HepG2 (cell line): Measurements from ENCODE around the gene SPINK8. TPM values are rescaled to one million over a fixed set of nuclear protein-coding genes. Genes with fewer than 3 reads are reported as not detected.

Source experiments
- AGO1 ChIP-seq: fragments of 200-400 bp; formaldehyde crosslinking; IDR thresholded peaks from 2 replicates; pipeline ENCODE4 v1.6.1; 2017; ENCODE audit warnings: mild to moderate bottlenecking, low read depth, low read length, moderate library complexity; ENCODE audit not compliant: poor library complexity, severe bottlenecking
- CBX1 ChIP-seq: IDR thresholded peaks from one replicate; pipeline ENCODE4 v1.6.1; 2016; ENCODE audit warnings: antibody characterized with exemption, low read depth
- DMAP1 ChIP-seq: IDR thresholded peaks from 2 replicates; pipeline ENCODE4 v1.6.1; 2016
- FOXM1 ChIP-seq: sonication (generic); formaldehyde crosslinking; IDR thresholded peaks from 2 replicates; pipeline ENCODE4 v1.5.0; 2020; ENCODE audit warnings: missing genetic modification reagents
- HCFC1 ChIP-seq: fragments of 150-350 bp; IDR thresholded peaks from 2 replicates; pipeline ENCODE4 v1.6.1; 2014; ENCODE audit warnings: low read depth, low read length
- HNRNPK ChIP-seq: fragments of 200-400 bp; formaldehyde crosslinking; IDR thresholded peaks from 2 replicates; pipeline ENCODE4 v1.6.1; 2018; ENCODE audit warnings: low read length, low read depth, moderate library complexity, mild to moderate bottlenecking; ENCODE audit not compliant: poor library complexity, severe bottlenecking
- MTA3 ChIP-seq: sonication (generic); formaldehyde crosslinking; IDR thresholded peaks from 2 replicates; pipeline ENCODE4 v1.4.0; 2020; ENCODE audit warnings: missing genetic modification reagents
- MTF2 ChIP-seq: sonication (generic); formaldehyde crosslinking; IDR thresholded peaks from 2 replicates; pipeline ENCODE4 v1.5.0; 2020; ENCODE audit warnings: missing genetic modification reagents, borderline replicate concordance
- NBN ChIP-seq: fragments of 450-650 bp; conservative IDR thresholded peaks from 2 replicates; pipeline ENCODE4 v1.6.1; 2017
- NR2F6 ChIP-seq, 2 experiments: IDR thresholded peaks; 2 replicates each; pipeline ENCODE4 v1.6.1; 2016; ENCODE audit warnings: antibody characterized with exemption in 1 of 2, mild to moderate bottlenecking in 1 of 2
- RARA ChIP-seq: IDR thresholded peaks from 2 replicates; pipeline ENCODE4 v1.6.1; 2016; ENCODE audit warnings: missing genetic modification reagents, missing compliant biosample characterization
- SKI ChIP-seq: fragments of 450-650 bp; IDR thresholded peaks from one replicate; pipeline ENCODE4 v1.6.1; 2018; ENCODE audit warnings: mild to moderate bottlenecking; ENCODE audit not compliant: partially characterized antibody
- ZNF264 ChIP-seq: sonication (generic); formaldehyde crosslinking; IDR thresholded peaks from 2 replicates; pipeline ENCODE4 v1.4.0; 2020; ENCODE audit warnings: missing genetic modification reagents
- ZNF569 ChIP-seq: sonication (generic); formaldehyde crosslinking; IDR thresholded peaks from 2 replicates; pipeline ENCODE4 v1.5.0; 2020; ENCODE audit warnings: mild to moderate bottlenecking, missing genetic modification reagents, moderate library complexity, borderline replicate concordance
- ZSCAN12 ChIP-seq: sonication (generic); formaldehyde crosslinking; IDR thresholded peaks from 2 replicates; pipeline ENCODE4 v1.9.0; 2021; ENCODE audit warnings: mild to moderate bottlenecking, missing genetic modification reagents
- polyA plus RNA-seq, 8 experiments: library from polyadenylated mRNA; depleted of rRNA in 3 of 8; stranded (reverse) in 7 of 8; unstranded in 1 of 8; fragments of >200 nt; fragmentation: Illumina TruSeq in 4 of 8; extraction: Trizol in 4 of 8; gene quantifications; 2 replicates each; pipeline versions ENCODE4 v1.2.1 to v1.2.3, GENCODE V29; 2011 to 2016; ENCODE audit warnings: low read depth in 4 of 8, missing spikeins in 1 of 8, mixed read lengths in 1 of 8; ENCODE audit not compliant: insufficient read depth in 1 of 8
- total RNA-seq, 5 experiments: library from RNA; depleted of rRNA; stranded (reverse); fragments of >200 nt; fragmentation: Illumina TruSeq; extraction: Trizol; gene quantifications; 2 replicates each; pipeline ENCODE4 v1.2.3, GENCODE V29; 2016; ENCODE audit warnings: low read depth in 1 of 5
- TF ChIP-seq, protein P1 (sequence below): sonication (generic); formaldehyde crosslinking; IDR thresholded peaks from 2 replicates; pipeline ENCODE4 v1.5.0; 2020; ENCODE audit warnings: mild to moderate bottlenecking, missing genetic modification reagents, borderline replicate concordance
- TF ChIP-seq, protein P2 (sequence below): sonication (generic); formaldehyde crosslinking; IDR thresholded peaks from 2 replicates; pipeline ENCODE4 v1.4.0; 2020; ENCODE audit warnings: mild to moderate bottlenecking, low read depth, missing genetic modification reagents
- TF ChIP-seq, protein P3 (sequence below): sonication (generic); formaldehyde crosslinking; IDR thresholded peaks from 2 replicates; pipeline ENCODE4 v1.5.0; 2020; ENCODE audit warnings: mild to moderate bottlenecking, missing genetic modification reagents, moderate library complexity

SPINK8 gene
- total and polyA plus RNA-seq, 2 of the 13 experiments (the other 11 are each of a cell fraction or from before 2014, with no cell fraction given): not detected

DNA sequence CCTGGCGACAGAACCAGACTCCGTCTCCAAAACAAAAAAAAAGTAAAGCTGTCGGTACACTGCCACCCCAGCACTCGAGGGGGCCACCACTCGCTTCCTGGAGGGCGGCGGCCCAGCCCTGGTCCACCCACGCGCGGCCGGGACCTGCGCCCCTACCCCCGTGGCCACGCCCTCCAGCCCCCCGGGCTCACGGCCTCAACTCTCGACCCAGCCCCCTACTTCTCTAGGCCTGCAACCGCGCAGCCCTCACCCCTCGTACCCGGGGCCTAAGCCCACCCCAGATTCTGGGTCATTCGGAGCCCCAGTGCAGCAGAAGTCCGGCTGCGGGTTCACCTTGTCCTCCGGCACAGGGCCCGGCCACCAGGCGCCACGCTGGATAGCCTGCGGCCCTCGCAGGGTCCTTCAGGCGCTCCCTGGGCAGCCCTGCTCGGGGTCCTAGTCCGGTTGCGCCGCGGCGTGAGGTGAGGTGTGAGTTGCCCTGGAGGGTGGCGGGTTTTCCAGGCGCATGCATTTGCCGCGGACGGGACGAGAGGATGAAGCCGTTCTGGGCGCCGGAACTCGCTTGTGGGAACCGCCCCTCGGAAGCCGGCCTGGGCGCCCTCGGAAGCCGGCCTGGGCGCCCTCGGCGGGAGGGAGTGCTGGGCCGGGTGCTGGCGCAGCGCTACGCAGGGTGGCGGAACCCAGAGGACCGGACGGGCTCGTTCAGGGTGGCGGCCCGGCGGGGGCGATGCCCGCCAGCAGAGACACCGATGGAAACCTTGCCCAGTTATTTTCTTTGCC, 32.3 kb downstream of the SPINK8 start, which contains the start of gene NME6 (continued):
- TF ChIP-seq, protein P1, sequence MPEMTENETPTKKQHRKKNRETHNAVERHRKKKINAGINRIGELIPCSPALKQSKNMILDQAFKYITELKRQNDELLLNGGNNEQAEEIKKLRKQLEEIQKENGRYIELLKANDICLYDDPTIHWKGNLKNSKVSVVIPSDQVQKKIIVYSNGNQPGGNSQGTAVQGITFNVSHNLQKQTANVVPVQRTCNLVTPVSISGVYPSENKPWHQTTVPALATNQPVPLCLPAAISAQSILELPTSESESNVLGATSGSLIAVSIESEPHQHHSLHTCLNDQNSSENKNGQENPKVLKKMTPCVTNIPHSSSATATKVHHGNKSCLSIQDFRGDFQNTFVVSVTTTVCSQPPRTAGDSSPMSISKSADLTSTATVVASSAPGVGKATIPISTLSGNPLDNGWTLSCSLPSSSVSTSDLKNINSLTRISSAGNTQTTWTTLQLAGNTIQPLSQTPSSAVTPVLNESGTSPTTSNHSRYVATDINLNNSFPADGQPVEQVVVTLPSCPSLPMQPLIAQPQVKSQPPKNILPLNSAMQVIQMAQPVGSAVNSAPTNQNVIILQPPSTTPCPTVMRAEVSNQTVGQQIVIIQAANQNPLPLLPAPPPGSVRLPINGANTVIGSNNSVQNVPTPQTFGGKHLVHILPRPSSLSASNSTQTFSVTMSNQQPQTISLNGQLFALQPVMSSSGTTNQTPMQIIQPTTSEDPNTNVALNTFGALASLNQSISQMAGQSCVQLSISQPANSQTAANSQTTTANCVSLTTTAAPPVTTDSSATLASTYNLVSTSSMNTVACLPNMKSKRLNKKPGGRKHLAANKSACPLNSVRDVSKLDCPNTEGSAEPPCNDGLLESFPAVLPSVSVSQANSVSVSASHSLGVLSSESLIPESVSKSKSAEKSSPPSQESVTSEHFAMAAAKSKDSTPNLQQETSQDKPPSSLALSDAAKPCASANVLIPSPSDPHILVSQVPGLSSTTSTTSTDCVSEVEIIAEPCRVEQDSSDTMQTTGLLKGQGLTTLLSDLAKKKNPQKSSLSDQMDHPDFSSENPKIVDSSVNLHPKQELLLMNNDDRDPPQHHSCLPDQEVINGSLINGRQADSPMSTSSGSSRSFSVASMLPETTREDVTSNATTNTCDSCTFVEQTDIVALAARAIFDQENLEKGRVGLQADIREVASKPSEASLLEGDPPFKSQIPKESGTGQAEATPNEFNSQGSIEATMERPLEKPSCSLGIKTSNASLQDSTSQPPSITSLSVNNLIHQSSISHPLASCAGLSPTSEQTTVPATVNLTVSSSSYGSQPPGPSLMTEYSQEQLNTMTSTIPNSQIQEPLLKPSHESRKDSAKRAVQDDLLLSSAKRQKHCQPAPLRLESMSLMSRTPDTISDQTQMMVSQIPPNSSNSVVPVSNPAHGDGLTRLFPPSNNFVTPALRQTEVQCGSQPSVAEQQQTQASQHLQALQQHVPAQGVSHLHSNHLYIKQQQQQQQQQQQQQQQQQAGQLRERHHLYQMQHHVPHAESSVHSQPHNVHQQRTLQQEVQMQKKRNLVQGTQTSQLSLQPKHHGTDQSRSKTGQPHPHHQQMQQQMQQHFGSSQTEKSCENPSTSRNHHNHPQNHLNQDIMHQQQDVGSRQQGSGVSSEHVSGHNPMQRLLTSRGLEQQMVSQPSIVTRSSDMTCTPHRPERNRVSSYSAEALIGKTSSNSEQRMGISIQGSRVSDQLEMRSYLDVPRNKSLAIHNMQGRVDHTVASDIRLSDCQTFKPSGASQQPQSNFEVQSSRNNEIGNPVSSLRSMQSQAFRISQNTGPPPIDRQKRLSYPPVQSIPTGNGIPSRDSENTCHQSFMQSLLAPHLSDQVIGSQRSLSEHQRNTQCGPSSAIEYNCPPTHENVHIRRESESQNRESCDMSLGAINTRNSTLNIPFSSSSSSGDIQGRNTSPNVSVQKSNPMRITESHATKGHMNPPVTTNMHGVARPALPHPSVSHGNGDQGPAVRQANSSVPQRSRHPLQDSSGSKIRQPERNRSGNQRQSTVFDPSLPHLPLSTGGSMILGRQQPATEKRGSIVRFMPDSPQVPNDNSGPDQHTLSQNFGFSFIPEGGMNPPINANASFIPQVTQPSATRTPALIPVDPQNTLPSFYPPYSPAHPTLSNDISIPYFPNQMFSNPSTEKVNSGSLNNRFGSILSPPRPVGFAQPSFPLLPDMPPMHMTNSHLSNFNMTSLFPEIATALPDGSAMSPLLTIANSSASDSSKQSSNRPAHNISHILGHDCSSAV: 0 out of 2 replicates have a peak, but pooled peaks have one; percentile 82
- no peak for TF ChIP-seq CBX1
- 0 out of 2 replicates have a peak, but pooled peaks have one; percentile 39 for TF ChIP-seq FOXM1 (CRISPR knock-in tag)
- 0 out of 2 replicates have a peak, but pooled peaks have one; percentile 47 for TF ChIP-seq ZSCAN12 (CRISPR knock-in tag)
- TF ChIP-seq, protein P2, sequence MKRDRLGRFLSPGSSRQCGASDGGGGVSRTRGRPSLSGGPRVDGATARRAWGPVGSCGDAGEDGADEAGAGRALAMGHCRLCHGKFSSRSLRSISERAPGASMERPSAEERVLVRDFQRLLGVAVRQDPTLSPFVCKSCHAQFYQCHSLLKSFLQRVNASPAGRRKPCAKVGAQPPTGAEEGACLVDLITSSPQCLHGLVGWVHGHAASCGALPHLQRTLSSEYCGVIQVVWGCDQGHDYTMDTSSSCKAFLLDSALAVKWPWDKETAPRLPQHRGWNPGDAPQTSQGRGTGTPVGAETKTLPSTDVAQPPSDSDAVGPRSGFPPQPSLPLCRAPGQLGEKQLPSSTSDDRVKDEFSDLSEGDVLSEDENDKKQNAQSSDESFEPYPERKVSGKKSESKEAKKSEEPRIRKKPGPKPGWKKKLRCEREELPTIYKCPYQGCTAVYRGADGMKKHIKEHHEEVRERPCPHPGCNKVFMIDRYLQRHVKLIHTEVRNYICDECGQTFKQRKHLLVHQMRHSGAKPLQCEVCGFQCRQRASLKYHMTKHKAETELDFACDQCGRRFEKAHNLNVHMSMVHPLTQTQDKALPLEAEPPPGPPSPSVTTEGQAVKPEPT: peak; percentile 92
- peak; percentile 62 for TF ChIP-seq RARA (CRISPR knock-in tag)
- peak; percentile 77; the same call in 1 of the 2 replicates for TF ChIP-seq ZNF264 (CRISPR knock-in tag)
- TF ChIP-seq, protein P3, sequence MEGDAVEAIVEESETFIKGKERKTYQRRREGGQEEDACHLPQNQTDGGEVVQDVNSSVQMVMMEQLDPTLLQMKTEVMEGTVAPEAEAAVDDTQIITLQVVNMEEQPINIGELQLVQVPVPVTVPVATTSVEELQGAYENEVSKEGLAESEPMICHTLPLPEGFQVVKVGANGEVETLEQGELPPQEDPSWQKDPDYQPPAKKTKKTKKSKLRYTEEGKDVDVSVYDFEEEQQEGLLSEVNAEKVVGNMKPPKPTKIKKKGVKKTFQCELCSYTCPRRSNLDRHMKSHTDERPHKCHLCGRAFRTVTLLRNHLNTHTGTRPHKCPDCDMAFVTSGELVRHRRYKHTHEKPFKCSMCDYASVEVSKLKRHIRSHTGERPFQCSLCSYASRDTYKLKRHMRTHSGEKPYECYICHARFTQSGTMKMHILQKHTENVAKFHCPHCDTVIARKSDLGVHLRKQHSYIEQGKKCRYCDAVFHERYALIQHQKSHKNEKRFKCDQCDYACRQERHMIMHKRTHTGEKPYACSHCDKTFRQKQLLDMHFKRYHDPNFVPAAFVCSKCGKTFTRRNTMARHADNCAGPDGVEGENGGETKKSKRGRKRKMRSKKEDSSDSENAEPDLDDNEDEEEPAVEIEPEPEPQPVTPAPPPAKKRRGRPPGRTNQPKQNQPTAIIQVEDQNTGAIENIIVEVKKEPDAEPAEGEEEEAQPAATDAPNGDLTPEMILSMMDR (CRISPR knock-in tag): peak; percentile 25; the same call in 1 of the 2 replicates
- no peak for TF ChIP-seq NBN
- TF ChIP-seq DMAP1: peak; percentile 81; the same call in 1 of the 2 replicates
- no peak for TF ChIP-seq NR2F6 (IDR thresholded peaks at IDR 0.05)
- TF ChIP-seq NR2F6 (CRISPR knock-in tag; IDR thresholded peaks at IDR 0.05): peak; percentile 70
- TF ChIP-seq MTA3 (CRISPR knock-in tag): no peak
- peak; percentile 81; the same call in 1 of the 2 replicates for TF ChIP-seq MTF2 (CRISPR knock-in tag)
- peak; percentile 50 for TF ChIP-seq AGO1
- peak; percentile 88; the same call in 1 of the 2 replicates for TF ChIP-seq ZNF569
- TF ChIP-seq HNRNPK: peak; percentile 77
- no peak for TF ChIP-seq SKI
- peak; percentile 36; the same call in 1 of the 2 replicates for TF ChIP-seq HCFC1
